Calu3 (cell line): ENCODE data around the gene SLC22A31. TPM values are rescaled to one million over a fixed set of nuclear protein-coding genes. Genes with fewer than 3 reads are reported as not detected.

Source experiments
- BruUV-seq: library from RNA; stranded (reverse); fragments of 400-500 nt; replicated peaks from 2 replicates; lab custom pipeline; 2021; lab: Mats Ljungman, UMichigan
- CTCF ChIA-PET: fragments of 300-600 bp; sonication (Branson Sonifier 250); formaldehyde crosslinking; loops from one replicate; lab custom pipeline; 2022; ENCODE audit warnings: antibody characterized with exemption; lab: Charles Lee
- DNase-seq: peaks from one replicate; pipeline ENCODE4 v3.0.0; 2022
- H3K27ac Mint-ChIP-seq: one replicate; pipeline ENCODE4 v1.8.0; 2022; ENCODE audit warnings: mixed read lengths; ENCODE audit not compliant: unreplicated experiment
- H3K27me3 Mint-ChIP-seq: one replicate; pipeline ENCODE4 v1.8.0; 2022; ENCODE audit warnings: mixed read lengths; ENCODE audit not compliant: unreplicated experiment
- H3K36me3 Mint-ChIP-seq: one replicate; pipeline ENCODE4 v1.8.0; 2022; ENCODE audit warnings: mild to moderate bottlenecking, moderate library complexity, mixed read lengths; ENCODE audit not compliant: insufficient read depth, unreplicated experiment
- H3K4me1 Mint-ChIP-seq: one replicate; pipeline ENCODE4 v1.8.0; 2022; ENCODE audit warnings: mild to moderate bottlenecking, low read depth, mixed read lengths; ENCODE audit not compliant: unreplicated experiment
- H3K4me3 Mint-ChIP-seq: one replicate; pipeline ENCODE4 v1.8.0; 2022; ENCODE audit warnings: mild to moderate bottlenecking, low read depth, moderate library complexity, mixed read lengths; ENCODE audit not compliant: unreplicated experiment
- H3K9me3 Mint-ChIP-seq: one replicate; pipeline ENCODE4 v1.8.0; 2022; ENCODE audit warnings: low read depth, mixed read lengths; ENCODE audit not compliant: unreplicated experiment
- intact Hi-C: fragments of 100-400 bp; cut with micrococcal nuclease; formaldehyde crosslinking; loops from one replicate; pipeline ENCODE4 v1.10.0; 2022; ENCODE audit not compliant: unreplicated experiment
- total RNA-seq: library from RNA; stranded (reverse); gene quantifications from 2 replicates; pipeline ENCODE4 v1.2.3, GENCODE V29; 2022
- TF ChIP-seq, protein P1 (sequence below): fragments of 200-600 bp; IDR thresholded peaks from one replicate; pipeline ENCODE4 v1.8.0; 2022; ENCODE audit warnings: antibody characterized with exemption; ENCODE audit not compliant: unreplicated experiment

The SLC22A31 gene
- total RNA-seq, 1 experiment from 2014 or later: 0.52 TPM

DNA sequence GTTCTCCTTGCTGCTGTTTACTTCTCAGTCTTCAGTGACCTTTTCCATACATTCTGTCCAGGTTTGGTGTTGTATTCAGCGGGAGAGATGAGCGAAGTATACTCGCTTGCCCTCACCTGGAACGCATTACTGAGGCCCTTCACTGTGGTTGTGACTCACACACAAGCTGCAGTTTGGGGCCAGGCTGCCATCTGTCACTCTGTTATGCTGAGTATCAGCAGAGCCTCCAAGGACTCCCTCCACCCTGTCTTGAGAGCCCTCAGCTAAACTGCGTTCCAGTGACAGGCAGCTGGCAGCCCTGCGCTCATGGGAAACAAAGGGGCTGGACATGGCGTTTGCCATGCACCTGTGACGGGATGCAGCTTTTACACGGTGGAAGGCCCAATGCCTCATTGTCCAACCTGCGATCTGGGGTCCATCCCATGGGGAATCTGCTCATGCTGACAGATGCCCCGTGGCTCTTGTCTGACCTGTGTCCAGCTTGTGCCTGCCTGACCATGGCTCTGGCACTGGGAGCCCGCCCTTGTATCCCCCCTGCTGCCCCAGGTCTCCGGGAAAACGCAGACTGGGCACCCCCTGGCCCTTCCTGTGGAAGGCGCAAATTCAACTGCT is 10.7 kb upstream of the SLC22A31 start:
- CTCF ChIA-PET: no interaction called here
- TF ChIP-seq, protein P1, sequence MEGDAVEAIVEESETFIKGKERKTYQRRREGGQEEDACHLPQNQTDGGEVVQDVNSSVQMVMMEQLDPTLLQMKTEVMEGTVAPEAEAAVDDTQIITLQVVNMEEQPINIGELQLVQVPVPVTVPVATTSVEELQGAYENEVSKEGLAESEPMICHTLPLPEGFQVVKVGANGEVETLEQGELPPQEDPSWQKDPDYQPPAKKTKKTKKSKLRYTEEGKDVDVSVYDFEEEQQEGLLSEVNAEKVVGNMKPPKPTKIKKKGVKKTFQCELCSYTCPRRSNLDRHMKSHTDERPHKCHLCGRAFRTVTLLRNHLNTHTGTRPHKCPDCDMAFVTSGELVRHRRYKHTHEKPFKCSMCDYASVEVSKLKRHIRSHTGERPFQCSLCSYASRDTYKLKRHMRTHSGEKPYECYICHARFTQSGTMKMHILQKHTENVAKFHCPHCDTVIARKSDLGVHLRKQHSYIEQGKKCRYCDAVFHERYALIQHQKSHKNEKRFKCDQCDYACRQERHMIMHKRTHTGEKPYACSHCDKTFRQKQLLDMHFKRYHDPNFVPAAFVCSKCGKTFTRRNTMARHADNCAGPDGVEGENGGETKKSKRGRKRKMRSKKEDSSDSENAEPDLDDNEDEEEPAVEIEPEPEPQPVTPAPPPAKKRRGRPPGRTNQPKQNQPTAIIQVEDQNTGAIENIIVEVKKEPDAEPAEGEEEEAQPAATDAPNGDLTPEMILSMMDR: no peak

DNA sequence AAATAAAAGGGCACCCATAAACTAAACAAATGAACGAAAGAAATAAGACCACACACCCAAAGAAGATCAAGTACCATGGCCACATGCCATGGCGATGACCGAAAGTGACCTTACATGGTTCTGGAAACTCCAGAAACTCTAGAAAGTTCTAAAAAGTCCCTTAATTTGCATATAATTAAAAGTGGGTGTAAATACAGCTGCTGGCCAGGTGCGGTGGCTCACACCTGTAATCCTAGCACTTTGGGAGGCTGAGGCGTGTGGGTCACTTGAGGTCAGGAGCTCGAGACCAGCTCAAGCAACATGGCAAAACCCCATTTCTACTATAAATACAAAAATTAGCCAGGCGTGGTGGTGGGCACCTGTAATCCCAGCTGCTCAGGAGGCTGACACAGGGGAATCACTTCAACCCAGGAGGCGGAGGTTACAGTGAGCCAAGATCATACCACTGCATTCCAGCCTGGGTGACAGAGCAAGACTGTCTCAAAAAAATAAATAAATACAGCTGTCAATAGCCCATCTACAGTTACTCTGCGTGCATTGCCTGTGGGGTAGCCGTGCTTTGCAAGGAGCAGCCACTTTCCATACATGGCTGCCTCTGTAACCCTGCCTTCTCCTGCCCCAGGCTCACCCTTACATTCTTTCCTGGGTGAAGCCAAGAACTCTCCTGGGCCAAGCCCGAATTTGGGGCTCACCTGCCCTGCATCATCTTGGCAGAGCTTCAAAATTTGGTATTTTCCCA is 10.0 kb upstream of the SLC22A31 start:
- Mint-ChIP-seq H3K9me3 (no peaks in the 10 kb centered on the region), H3K27me3 (no peaks in the 10 kb centered on the region), H3K4me1 (no peaks in the 10 kb centered on the region), H3K36me3 (no peaks in the 10 kb centered on the region), H3K27ac (no peak overlapping the region), H3K4me3 (no peak overlapping the region)
- no peak for DNase-seq
- BruUV-seq: no TSS peak
- CTCF ChIA-PET: no interaction called here
- TF ChIP-seq, protein P1: no peak
- intact Hi-C loops: no loop called here

More for the DNA sequence above, 10.7 kb upstream of the SLC22A31 start:
- no TSS peak for BruUV-seq
- intact Hi-C loops: no loop called here
- Mint-ChIP-seq H3K27ac (no peak overlapping the region), H3K36me3 (no peaks in the 10 kb centered on the region), H3K9me3 (no peaks in the 10 kb centered on the region), H3K4me3 (no peak overlapping the region), H3K27me3 (no peaks in the 10 kb centered on the region), H3K4me1 (peaks cover under 1% of the 10 kb centered on the region)
- no peak for DNase-seq

DNA sequence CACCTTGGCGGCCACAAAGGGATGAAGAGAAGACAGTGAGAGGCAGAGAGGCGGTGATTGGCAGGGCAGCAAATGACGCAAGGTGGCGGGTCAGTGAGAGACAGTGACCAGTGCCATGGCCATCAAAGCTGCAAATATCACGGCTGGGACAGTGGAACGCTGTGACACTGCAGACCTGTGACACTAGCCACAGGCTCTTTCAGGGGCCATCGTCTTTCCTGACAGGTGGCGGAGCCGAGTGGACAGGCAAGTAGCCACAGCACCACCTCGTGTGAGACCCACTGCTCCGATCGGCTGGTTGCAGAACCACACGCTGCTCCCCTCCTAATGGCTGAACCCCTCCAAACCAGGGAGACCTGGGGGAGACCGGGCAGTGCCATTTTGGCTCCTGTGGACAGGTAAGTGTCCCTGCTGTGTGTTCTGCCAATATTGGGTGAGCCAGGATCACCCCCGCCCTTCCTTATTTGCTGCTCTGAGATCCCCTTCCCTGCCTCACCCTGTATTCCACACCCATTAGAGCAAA is 9.2 kb upstream of the SLC22A31 start:
- H3K27ac Mint-ChIP-seq: no peak overlapping the region
- CTCF ChIA-PET: no interaction called here
- no peaks in the 10 kb centered on the region for H3K9me3 Mint-ChIP-seq
- TF ChIP-seq, protein P1: no peak
- intact Hi-C loops: no loop called here
- H3K27me3 Mint-ChIP-seq: no peaks in the 10 kb centered on the region
- H3K4me1 Mint-ChIP-seq: no peaks in the 10 kb centered on the region
- no peaks in the 10 kb centered on the region for H3K36me3 Mint-ChIP-seq
- no peak for DNase-seq
- no peak overlapping the region for H3K4me3 Mint-ChIP-seq
- BruUV-seq: no TSS peak

DNA sequence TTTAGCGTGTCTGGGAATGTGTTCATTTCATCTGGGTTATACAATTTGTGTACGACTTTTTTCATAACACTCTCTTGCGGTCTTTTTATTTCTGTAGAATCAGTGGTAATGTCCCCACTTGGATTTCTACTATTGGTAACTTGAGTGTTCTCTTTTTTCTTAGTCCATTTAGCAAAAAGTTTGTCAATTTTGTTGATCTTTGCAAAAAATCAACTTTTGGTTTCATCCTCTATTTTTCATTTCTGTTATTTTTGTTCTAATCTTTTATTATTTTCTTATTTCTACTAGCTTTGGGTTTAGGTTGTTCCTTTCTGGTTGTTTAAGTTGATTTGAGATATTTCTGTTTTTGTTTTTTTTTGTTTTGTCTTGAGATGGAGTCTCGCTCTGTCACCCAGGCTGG is 7.7 kb upstream of the SLC22A31 start:
- no peak overlapping the region for H3K4me3 Mint-ChIP-seq
- H3K9me3 Mint-ChIP-seq: no peaks in the 10 kb centered on the region
- peaks cover 6% of the 10 kb centered on the region for H3K4me1 Mint-ChIP-seq
- TF ChIP-seq, protein P1: no peak
- intact Hi-C loops: no loop called here
- CTCF ChIA-PET: interaction anchor here (0.6 kb wide), 1 partner anchor 1749 kb away, joined by 3 read pairs; no protein-coding TSS in a partner anchor
- BruUV-seq: no TSS peak
- no peak for DNase-seq
- H3K27me3 Mint-ChIP-seq: peaks cover 16% of the 10 kb centered on the region
- no peak overlapping the region for H3K27ac Mint-ChIP-seq
- peaks cover 2% of the 10 kb centered on the region for H3K36me3 Mint-ChIP-seq
